ENCODE data around the gene OTUD7B. TPM values are rescaled to one million over a fixed set of nuclear protein-coding genes. Genes with fewer than 3 reads are reported as not detected.

The OTUD7B gene
- total RNA-seq, 1 donor from 2014 or later = 7.2 TPM

- no peak overlapping the region for H3K4me3 ChIP-seq (ENCODE audit: low read depth, low read length)
- DNase-seq (ENCODE audit: low read depth) = no peak
Measured at GRCh38 chr1:150017206-150017750, 6.8 kb upstream of the OTUD7B start.

DNA sequence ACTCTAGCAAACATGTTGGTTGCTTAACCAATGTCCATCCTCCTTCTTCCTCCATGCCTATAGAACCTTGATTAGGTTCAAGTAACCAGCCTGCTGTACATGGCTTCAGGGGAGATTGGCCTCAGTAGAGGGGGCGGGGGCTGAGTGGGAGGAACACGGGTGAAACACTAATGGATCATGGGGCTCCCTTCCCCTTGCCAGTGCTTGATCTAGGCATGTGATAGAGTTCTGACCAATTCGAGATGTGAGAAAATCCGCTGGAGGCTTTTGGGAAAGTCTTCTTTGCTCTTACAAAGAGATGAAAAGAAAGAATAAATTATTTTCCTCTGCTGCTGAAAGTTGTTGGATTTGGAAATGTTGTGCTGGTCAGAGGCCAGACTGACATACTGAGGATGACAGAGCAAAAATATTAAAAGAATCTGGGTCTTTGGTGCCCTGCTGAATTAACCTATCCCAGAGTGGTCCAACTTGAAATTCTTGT, 5.2 kb upstream of the OTUD7B start:
- H3K4me3 ChIP-seq (ENCODE audit: low read depth, low read length) = no peak overlapping the region
- no peak for DNase-seq (ENCODE audit: low read depth)
- no peak for TF ChIP-seq CTCF (conservative IDR thresholded peaks at IDR 0.05; ENCODE audit: low read depth, low read length)

More at GRCh38 chr1:150017206-150017750, 6.8 kb upstream of the OTUD7B start:
- TF ChIP-seq CTCF (conservative IDR thresholded peaks at IDR 0.05; ENCODE audit: low read depth, low read length) = no peak

GRCh38 chr1:150012611-150013010, 2.1 kb upstream of the OTUD7B start:
- TF ChIP-seq CTCF (conservative IDR thresholded peaks at IDR 0.05; ENCODE audit: low read depth, low read length) = no peak
- no peak for DNase-seq (ENCODE audit: low read depth)
- H3K4me3 ChIP-seq (ENCODE audit: low read depth, low read length) = no peak overlapping the region

GRCh38 chr1:150009604-150010392, 728 bp downstream of the OTUD7B start:
- TF ChIP-seq CTCF (conservative IDR thresholded peaks at IDR 0.05; ENCODE audit: low read depth, low read length) = no peak
- H3K4me3 ChIP-seq (ENCODE audit: low read depth, low read length) = peak overlapping the region; percentile 90
- peak; percentile 70 for DNase-seq (ENCODE audit: low read depth)

DNA sequence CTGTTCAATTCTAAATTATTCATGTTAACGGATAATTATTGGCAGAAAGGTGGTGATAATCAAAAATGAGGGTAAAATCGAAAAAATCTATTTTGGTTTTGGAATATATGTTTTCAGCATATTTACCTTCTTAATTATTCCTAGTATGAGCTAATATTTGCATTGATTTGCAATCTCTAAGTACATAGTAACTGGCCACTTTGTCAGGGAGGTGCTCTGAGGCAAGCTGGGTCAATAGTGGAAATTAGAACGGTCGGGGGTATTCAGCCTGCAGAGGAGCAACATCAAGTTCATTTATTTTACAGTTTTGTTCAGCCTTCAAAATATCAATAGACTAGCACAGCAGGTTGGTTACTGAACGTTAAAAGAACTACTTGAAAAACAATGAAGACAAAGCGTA, 1.8 kb downstream of the OTUD7B start:
- DNase-seq (ENCODE audit: low read depth) = no peak
- H3K4me3 ChIP-seq (ENCODE audit: low read depth, low read length) = peak overlapping the region; percentile 90
- TF ChIP-seq CTCF (conservative IDR thresholded peaks at IDR 0.05; ENCODE audit: low read depth, low read length) = no peak

GRCh38 chr1:150006881-150007421, 3.6 kb downstream of the OTUD7B start:
- TF ChIP-seq CTCF (conservative IDR thresholded peaks at IDR 0.05; ENCODE audit: low read depth, low read length) = no peak
- DNase-seq (ENCODE audit: low read depth) = no peak
- no peak overlapping the region for H3K4me3 ChIP-seq (ENCODE audit: low read depth, low read length)
